OCI-LY1 (cell line): ENCODE measurements around the gene SIX2.

ENCODE experiments used
- CTCF ChIP-seq: fragments of 200-600 bp; sonication (generic), shearing (Covaris generic); IDR thresholded peaks from 2 replicates; pipeline ENCODE4 v1.5.1; 2017; ENCODE audit warnings: mild to moderate bottlenecking, antibody characterized with exemption, low read length, moderate library complexity, mixed read lengths
- EZH2 ChIP-seq: fragments of 200-600 bp; sonication (generic), shearing (Covaris generic); IDR thresholded peaks from 2 replicates; pipeline ENCODE4 v1.8.0; 2017; ENCODE audit warnings: borderline replicate concordance, mixed run types, mild to moderate bottlenecking, antibody characterized with exemption, low read length, moderate library complexity, mixed read lengths

DNA sequence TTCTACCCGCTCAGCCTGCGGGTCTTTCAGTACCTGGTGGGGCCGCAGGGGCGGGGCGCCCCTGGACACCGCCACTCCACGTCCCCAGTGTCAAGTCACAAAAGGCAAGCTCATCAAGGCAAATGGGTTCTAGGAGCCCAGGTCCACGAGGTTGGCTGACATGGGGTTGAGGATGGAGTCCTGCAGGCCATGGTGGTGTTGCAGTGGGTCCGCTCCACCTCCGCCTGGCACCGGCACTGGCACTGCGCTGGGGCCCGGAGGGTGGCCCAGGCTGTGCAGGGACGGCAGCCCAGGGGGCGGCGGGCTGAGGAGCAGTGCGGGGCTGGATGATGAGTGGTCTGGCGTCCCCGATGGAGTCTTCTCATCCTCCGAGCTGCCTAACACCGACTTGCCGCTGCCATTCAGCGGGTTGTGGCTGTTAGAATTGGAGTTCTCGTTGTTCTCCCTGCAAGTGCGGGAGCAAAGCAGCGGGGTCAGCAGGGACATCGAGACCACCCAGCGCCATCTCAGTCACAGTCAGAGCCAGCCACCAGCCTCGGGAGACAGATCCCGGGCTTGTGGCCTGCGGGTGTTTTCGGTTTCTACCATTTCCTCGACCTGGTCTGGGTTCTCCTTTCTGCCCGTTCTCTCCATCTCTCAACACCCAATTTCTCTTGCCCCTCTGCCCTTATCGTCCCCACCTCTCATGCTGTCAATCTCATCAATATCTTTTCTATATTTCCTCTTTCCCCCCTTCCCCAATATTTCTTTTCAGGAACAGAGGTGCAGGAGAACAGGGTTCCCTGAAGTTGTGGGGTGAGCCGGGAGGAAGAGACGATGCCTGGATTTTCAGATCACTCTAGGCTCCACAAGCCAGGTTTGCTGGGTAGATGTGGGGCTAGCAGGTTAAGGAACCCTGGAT is 3.0 kb downstream of the SIX2 start:
- no peak for TF ChIP-seq EZH2
- no peak for TF ChIP-seq CTCF
